ENCODE measurements around the gene ASIC3.

The ASIC3 gene

GRCh38 chr7:151095123-151095797 is 46.9 kb downstream of the ASIC3 start:
- no peak for TF ChIP-seq CTCF (conservative IDR thresholded peaks at IDR 0.05; ENCODE audit: low read depth, low read length)
- DNase-seq (ENCODE audit: low read depth) = no peak
- H3K4me3 ChIP-seq (ENCODE audit: low read length) = no peak overlapping the region

GRCh38 chr7:151095828-151096475 is 47.6 kb downstream of the ASIC3 start:
- TF ChIP-seq CTCF (conservative IDR thresholded peaks at IDR 0.05; ENCODE audit: low read depth, low read length) = no peak
- DNase-seq (ENCODE audit: low read depth) = no peak
- H3K4me3 ChIP-seq (ENCODE audit: low read length) = no peak overlapping the region

GRCh38 chr7:151099486-151100211 is 51.3 kb downstream of the ASIC3 start:
- no peak for TF ChIP-seq CTCF (conservative IDR thresholded peaks at IDR 0.05; ENCODE audit: low read depth, low read length)
- DNase-seq (ENCODE audit: low read depth) = no peak
- no peak overlapping the region for H3K4me3 ChIP-seq (ENCODE audit: low read length)

- no peak for TF ChIP-seq CTCF (conservative IDR thresholded peaks at IDR 0.05; ENCODE audit: low read depth, low read length)
These were observed 52.6 kb downstream of the ASIC3 start for GRCh38 chr7:151100921-151101320.

GRCh38 chr7:151101621-151102396 is 53.5 kb downstream of the ASIC3 start:
- TF ChIP-seq CTCF (conservative IDR thresholded peaks at IDR 0.05; ENCODE audit: low read depth, low read length) = no peak
- DNase-seq (ENCODE audit: low read depth) = no peak
- H3K4me3 ChIP-seq (ENCODE audit: low read length) = no peak overlapping the region

More at GRCh38 chr7:151100921-151101320, 52.6 kb downstream of the ASIC3 start:
- no peak overlapping the region for H3K4me3 ChIP-seq (ENCODE audit: low read length)
- DNase-seq (ENCODE audit: low read depth) = no peak

All from retinal pigment epithelial cell (primary cell).